NCI-H774 (cell line): ENCODE results near the gene GABARAPL1.
"Not testable (repeated sequence)": the region's sequence is repeated elsewhere in the genome, so short reads cannot be mapped to it uniquely, and the experiment has no call there.

Source experiments
- DNase-seq: peaks from one replicate; lab custom pipeline; 2025; lab: John Stamatoyannopoulos, UW

Gene GABARAPL1

DNA sequence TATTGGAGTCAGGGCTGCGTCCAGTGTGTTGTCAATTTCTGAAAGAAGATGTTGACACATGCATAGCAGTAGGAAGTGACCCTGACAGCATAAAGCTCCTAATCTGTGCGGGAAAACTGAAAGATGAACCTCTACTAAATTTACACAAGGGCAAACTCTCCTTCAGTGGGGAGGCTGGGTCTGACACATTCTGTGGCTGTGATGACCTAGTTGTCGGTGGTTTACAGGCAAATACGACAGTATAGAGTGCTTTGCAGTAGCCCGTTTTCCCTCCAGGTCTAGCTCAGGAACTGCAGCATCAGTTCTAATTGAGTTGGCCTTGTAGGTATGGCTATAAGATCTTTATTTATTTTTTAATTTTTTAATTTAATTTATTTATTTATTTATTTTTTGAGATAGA, 14.8 kb upstream of the GABARAPL1 start:
- no peak for DNase-seq

DNA sequence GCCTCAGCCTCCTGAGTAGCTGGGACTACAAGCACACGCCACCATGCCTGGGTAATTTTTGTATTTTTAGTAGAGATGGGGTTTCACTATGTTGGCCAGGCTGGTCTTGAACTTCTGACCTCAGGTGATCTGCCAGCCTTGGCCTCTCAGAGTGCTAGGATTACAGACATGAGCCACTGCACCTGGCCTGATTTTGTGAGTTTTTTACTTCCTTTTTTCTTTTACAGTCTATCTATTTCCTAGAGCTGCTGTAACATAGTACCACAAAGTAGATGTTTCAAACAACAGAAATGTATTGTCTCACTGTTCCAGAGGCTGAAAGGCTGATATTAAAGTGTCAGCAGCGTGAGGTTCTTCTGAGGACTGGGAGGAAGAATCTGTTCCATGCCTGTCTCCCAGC, 8.2 kb upstream of the GABARAPL1 start:
- not testable (repeated sequence) for DNase-seq

DNA sequence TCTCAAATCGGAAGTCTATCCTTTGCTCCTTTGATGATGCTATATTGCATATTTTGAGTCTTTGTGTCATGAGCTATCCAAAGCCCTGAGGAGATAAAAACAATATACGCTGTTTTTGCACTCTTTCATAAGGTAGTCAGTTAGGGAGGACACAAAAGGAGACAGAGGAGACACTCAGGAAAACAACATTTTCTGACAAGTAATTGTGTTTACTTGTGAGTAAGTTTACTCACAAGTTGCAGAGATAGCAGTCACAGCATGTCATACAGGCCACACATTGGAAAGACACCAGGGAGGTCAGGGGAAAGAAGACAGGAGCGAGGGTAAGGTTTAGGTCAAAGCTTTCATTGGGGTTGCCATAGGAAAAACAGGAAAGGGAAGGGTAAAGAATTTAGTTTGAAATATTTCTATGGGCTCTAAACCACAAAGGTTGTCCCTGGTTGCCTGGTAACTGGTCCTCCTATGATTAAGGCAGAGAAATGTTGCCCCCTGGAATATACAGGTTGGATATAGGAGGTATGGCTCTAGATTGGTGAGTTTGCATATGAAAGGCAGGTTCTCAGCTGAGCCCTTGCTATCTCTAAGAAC, 7.4 kb upstream of the GABARAPL1 start:
- DNase-seq: no peak

DNA sequence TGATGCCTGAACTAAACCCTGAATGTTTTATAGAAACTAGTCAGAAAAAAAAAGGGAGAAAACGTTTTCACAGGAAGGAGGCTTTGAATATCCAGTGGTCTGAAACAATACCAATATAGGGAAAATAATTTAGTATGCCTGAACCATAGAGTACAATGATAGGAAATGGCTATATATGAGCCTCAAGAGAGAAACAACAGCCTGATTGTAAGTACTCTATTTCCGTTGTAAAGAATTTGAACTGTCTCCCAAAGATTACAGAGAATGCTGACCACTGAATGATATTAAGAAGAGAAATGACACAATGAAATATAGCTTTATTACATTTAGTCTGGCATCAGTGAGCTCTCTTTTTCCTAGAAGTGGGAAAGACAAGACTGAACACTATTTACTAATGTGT, 5.5 kb upstream of the GABARAPL1 start:
- DNase-seq: no peak

DNA sequence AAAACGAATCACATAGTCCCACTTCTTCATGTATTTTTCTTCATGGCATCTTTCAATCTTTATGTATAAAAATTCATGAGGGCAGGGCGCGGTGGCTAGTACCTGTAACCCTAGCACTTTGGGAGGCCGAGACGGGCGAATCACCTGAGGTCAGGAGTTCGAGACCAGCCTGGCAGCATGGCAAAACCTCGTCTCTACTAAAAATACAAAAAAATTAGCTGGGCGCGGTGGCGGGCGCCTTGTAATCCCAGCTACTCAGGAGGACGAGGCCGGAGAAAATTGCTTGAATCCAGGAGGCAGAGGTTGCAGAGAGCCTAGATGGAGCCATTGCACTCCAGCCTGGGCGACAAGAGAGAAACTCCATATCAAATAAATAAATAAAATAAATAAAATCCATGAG, 2.5 kb upstream of the GABARAPL1 start:
- no peak for DNase-seq

DNA sequence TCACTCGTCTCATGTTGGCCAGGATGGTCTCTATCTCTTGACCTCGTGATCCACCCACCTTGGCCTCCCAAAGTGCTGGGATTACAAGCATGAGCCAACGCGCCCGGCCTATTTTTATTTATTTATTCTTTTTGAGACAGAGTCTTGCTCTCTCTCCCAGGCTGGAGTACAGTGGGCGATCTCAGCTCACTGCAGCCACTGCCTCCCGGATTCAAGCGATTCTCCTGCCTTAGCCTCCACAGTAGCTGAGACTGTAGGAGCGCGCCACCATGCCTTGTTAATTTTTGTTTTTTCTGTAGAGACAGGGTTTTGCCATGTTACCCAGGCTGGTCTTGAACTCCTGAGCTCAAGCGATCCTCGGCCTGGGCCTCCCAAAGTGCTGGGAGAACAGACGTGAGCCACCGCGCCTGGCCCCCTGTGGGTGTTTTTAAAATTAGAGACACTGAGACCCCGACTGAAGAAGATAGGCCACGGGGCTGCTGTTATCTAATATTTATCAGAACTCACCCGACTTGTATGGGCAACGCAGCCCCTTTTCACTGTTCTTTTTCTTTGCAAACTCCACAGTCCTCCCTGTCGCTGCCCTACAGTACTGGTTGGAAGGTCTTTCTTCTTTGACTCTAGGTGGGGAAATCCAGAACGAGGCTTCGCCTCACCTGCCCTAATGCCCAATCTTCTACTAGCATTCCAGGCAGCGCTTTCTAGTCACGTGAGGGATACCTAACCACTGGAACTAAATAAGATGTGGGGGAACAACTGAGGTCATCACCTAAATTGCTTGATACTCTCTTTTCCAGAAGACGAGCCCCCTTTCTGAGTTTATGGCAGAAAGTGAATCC, 1.4 kb upstream of the GABARAPL1 start:
- no peak for DNase-seq

DNA sequence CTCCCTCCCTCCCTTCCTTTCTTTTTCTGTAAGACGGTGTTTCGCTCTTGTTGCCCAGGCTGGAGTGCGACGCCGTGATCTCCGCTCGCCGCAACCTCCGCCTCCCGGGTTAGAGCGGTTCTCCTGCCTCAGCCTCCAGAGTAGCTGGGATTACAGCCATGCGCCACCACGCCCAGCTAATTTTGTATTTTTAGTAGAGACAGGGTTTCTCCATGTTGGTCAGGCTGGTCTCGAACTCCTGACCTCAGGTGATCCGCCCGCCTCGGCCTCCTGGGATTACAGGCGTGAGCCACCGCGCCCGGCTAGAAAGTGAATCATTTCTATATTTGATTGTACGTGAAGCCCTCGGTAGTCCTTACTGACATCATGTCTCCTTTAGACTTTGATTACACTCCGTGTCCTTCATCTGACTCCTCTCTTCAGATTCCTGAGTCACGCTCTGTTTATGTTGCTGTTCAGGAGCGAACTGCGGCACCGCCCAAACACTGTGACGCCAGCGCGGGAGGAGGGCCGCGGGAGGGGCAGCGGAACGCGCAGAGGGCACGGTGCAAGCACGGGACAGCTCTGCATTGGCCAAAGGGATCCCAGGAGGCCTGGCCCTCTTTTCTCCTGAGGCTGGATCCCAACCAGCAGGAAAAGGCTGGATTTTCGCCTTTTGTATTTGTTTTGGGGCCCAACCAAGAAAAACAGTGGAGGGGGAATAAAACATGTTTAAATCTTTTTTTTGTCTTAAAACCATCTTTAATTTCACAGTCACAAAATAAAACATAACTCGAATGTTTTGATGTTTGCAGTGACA, 538 bp upstream of the GABARAPL1 start:
- DNase-seq: peak; percentile 91

DNA sequence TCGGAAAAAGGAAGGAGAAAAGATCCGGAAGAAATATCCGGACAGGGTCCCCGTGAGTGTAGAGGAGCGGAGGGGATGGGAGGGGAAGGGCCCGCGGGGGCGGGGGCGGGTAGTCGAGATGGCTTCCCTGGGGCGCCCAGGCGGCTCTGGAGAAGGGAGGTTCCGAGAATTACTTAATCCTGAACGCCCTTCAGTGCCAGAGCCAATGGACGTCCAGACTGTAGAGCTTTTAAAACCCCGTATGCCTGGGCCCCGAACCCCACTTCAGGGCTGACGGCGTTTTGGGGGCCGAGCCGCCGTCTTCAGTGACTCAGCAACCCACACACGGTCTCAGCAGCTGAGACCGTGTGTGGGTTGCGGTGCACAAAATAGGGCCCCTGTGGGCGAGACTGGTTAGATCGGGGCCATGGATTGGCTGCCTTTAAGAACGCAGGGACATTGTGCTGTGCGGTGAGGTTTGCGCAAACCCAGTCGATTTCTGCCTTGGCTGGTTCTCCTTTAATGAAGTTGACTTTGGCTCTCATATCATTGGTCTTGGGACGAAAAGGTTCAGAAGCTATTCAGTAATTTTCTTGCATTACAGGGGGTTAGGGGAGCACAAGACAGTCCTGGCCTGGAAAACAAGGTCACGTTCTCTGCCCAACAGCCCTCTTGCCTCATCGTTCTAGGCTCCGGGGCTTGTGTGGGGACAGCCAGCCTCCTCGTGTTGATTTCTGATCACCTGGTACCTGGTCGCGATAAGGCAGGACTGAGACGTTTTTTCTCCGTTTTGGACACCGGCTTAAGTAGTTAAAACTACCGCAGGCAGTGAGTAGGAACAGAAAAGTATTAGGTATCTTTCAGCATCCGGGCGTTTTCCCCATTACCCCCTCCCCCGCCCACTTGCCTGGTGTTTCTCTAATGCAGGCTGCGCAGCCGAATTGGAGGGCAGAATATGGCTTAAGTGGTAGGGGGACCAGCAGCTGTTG, 775 bp downstream of the GABARAPL1 start:
- peak; percentile 29 for DNase-seq

DNA sequence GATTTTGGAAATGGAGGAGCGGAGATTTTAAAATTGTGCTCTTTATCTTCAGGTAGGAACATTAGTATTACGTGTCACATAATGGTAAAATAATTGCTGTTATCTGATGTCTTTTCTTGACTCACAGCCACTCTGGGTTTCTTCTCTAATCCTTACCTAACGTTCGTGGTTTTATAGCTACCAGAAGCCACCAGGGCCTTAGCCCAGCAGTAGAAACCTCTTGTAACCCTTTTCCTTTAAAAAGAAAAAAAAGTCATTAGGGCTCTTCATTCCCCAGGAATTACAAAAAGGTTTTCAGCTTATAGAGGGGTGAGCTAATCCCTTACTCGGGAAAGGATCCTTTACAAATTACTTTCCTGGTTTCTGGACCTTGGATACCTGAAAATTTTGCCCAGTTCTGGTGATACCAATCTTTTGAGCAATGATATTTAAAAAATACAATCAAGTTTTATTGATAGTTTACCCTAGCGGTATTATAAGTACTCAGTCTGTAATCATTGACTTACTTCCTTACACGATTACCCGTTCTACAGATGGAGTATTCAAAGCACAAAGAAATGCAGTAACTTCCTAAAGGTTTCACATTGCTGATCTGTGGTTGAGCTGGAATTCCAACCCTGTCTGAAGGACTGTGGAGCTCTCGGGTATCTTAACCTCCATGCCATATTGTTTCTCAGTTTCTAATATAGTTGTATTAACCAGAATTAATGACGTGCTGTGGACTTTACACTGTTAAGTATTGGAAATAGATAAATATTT, 1.6 kb downstream of the GABARAPL1 start:
- DNase-seq: no peak

DNA sequence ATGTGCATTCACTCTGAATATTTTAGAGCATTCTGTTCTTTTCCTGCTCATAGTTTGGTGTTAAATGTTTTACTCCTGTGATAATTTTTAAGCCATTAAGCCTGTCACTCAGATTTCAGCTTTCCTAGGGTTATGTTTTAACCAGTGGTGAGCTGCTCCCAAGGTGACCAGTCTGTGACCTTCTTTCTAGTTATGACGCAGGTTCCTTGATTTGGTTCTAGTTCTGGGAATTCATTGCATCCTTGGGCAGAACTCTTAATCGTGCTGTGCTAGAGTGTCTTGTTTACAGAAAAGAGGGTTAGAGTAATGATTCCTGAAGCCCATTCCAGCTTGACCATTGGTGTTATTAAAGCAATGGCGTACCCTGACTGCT, 2.2 kb downstream of the GABARAPL1 start:
- DNase-seq: no peak

DNA sequence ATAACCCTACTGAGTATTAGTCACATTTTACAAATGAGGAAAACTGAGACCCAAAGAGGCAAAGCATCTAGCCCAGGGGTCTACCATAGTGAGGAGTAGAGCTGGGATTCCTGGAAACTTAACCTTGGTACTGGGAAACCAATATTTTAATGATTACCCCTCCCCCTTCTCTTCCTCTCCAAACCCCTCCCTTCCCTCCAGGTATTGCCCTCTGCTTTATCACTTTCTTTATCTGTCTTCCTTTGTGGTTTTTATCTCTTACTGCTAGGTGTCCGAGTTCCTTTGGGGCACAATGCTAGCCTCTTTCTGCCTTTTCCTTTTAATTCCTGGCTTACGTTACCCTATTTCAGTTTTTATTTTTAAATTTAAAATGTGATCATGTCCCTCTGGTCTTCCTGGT, 2.8 kb downstream of the GABARAPL1 start:
- DNase-seq: no peak

DNA sequence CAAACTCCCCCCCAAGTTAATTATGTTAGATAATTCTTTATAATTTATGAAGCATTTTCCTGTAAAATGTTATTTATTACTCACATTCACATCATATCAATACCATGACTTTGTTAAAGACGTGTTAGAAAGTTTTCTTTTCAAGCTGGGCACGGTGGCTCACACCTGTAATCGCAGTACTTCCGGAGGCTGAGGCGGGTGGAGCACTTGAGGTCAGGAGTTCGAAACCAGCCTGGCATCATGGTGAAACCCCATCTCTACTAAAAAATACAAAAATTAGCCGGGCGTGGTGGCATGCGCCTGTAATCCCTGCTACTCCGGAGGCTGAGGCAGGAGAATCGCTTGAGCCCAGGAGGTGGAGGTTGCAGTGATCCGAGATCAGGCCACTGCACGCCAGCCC, 3.3 kb downstream of the GABARAPL1 start:
- not testable (repeated sequence) for DNase-seq

DNA sequence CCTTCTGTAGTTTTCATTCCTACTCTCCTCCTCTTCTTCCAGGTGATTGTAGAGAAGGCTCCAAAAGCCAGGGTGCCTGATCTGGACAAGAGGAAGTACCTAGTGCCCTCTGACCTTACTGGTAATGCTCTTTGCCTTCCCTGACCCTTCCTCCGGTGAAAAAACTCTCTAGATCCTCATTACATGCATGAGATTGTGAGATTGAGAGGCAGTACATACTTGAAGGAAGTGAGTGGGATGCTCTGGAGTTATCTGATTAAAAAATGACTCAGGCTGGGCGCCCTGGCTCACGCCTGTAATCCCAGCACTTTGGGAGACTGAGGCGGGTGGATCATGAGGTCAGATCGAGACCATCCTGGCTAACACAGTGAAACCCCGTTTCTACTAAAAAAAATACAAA, 5.3 kb downstream of the GABARAPL1 start:
- no peak for DNase-seq

DNA sequence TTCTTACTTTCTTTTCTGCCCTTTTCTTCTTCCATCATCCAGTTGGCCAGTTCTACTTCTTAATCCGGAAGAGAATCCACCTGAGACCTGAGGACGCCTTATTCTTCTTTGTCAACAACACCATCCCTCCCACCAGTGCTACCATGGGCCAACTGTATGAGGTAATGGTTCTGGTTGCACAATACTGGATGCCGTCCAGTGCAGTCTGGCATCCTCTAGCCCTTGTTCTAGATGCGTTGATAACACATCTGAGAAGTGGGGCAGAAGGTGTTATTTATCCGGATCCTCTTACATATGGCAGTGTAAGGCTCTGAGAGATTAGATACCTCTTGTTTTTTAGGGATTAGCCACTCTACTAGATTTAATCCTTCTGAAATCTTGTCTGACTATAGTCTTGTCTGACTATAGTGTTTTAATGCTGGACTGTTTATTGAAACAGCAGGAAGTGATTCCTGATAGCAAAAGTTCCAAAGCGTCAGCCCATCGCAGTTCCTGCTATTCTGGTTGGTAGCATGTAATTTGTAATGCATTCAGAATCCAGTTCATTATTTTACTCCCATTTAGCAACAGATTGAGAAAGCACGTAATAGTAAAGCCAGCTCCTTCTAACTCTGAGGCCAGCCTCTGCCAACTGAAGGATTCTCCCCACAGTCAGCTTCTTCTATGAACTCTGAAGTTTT, 7.9 kb downstream of the GABARAPL1 start:
- no peak for DNase-seq

DNA sequence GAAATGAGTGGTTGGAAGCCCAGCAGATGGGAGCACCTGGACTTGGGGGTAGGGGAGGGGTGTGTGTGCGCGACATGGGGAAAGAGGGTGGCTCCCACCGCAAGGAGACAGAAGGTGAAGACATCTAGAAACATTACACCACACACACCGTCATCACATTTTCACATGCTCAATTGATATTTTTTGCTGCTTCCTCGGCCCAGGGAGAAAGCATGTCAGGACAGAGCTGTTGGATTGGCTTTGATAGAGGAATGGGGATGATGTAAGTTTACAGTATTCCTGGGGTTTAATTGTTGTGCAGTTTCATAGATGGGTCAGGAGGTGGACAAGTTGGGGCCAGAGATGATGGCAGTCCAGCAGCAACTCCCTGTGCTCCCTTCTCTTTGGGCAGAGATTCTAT, 9.2 kb downstream of the GABARAPL1 start:
- DNase-seq: no peak

DNA sequence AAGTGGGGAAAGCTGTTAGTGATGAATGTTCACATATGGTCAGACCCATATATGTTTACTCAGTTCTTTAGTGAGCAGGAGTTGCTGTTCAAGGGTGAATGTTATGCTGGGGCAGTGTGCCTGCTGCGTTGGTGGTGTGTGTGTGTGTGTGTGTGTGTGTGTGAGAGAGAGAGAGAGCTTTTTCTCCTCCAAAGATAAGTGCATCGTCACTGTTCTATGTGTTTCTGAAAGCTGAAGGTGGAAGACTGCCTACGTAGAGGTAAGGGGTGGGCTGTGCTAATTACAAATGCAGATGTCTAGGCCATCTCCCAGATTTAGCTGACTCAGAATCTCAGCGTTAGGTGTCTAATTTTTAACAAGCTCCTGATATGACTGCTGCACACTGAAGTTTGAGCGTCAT, 10.5 kb downstream of the GABARAPL1 start:
- DNase-seq: no peak

DNA sequence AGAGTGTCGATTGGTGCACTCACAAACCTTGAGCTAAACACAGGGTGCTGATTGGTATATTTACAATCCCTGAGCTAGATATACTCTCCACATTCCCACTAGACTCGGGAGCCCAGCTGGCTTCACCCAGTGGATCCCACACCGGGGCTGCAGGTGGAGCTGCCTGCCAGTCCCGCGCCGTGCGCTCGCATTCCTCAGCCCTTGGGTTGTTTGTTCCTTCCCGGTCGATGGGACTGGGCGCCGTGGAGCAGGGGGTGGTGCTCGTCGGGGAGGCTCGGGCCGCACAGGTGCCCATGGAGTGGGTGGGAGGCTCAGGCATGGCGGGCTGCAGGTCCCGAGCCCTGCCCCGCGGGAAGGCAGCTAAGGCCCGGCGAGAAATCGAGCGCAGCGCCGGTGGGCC, 12.7 kb downstream of the GABARAPL1 start:
- not testable (repeated sequence) for DNase-seq

DNA sequence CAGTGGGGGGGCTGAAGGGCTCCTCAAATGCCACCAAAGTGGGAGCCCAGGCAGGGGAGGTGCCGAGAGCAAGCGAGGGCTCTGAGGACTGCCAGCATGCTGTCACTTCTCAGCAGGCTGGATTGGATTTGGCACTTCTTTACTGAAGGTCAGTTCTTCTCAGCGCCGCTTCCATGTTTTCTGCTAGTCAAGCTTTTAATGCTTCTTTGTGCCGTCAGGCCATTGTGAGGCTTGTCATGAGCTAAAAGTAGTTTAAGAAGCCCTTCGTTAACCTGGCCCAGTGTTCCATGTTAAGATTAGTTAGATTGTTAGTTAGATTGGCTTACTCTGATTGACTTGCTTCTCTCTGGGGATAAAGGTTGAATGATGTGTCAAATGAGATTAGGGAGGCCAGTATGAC, 13.4 kb downstream of the GABARAPL1 start:
- no peak for DNase-seq

DNA sequence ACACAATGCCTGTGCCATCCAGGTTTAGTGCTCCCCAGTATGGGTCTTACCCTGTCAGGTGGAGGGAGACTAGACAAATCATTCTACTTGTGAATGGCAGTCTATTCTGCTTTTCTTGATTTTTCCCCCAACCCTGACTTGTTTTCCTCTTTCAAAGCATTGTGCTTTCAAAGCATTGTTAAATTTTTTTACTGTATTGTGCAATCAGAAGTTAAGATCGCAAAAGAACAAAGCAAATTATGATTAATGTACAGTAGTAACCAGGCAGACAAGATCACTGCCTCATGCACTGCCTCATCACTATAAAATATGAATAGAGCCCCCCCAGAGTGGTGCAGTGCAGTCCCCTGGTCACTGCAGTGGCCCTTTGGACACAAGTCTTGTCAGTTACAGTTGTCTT, 14.1 kb downstream of the GABARAPL1 start:
- no peak for DNase-seq

DNA sequence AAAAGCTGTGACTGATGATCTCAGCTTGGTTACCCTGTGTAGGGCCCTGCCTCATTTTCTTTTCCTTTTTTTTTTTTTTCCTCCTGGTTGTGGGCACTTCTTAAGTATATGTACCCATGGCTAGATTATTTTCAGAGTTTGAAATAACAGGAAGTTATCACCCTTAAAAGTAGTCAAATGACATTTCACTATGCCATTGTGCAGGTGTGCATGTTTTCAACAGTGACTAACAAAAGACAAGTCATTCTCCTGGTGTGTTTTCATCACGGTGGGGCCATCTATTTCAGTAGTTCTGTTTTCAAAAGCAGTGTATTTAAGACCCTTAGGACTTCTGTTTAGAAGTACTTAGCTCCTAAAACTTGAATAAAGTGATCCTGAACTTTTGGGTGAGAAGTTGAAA, 15.0 kb downstream of the GABARAPL1 start:
- DNase-seq: no peak

DNA sequence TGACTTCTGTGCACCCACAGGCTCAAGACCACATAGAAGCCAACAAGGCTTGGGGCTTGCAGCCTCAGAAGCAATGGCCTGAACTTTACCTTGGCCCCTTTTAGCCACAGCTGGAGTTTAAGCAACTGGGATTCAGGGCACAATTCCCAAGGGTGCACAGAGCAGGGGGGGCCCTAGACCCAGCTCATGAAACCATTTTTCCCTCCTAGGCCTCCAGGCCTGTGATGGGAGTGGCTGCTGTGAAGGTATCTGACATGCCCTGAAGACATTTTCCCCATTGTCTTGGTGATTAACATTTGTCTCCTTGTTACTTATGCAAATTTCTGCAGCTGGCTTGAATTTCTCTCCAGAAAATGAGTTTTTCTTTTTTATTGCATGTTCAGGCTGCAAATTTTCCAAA, 21.9 kb downstream of the GABARAPL1 start:
- DNase-seq: no peak
